NCI-H2171 treated with DMSO at 0.1 percent for 48 hours (cell line): ENCODE measurements around the gene CDKN2AIPNL.
"Not testable (repeated sequence)": the region's sequence is repeated elsewhere in the genome, so short reads cannot be mapped to it uniquely, and the experiment has no call there.

Experiments used
- DNase-seq: peaks from one replicate; lab custom pipeline; 2025; lab: John Stamatoyannopoulos, UW

Gene CDKN2AIPNL

GRCh38 chr5:134437847-134438581 is 26.3 kb upstream of the CDKN2AIPNL start:
- DNase-seq, result no peak

GRCh38 chr5:134437340-134437846 is 25.7 kb upstream of the CDKN2AIPNL start:
- no peak for DNase-seq

GRCh38 chr5:134436523-134437339 is 25.1 kb upstream of the CDKN2AIPNL start:
- DNase-seq, result no peak

GRCh38 chr5:134435560-134435959 is 23.9 kb upstream of the CDKN2AIPNL start:
- no peak for DNase-seq

- DNase-seq, result no peak
These were observed 21.1 kb upstream of the CDKN2AIPNL start for GRCh38 chr5:134432677-134433359.

- DNase-seq, result no peak
These were observed 20.5 kb upstream of the CDKN2AIPNL start for GRCh38 chr5:134432174-134432573.

GRCh38 chr5:134430001-134430569 is 18.4 kb upstream of the CDKN2AIPNL start:
- no peak for DNase-seq

GRCh38 chr5:134427540-134428041 is 15.9 kb upstream of the CDKN2AIPNL start:
- DNase-seq, result no peak

GRCh38 chr5:134426361-134426760 is 14.7 kb upstream of the CDKN2AIPNL start:
- no peak for DNase-seq

- no peak for DNase-seq
These were observed 11.7 kb upstream of the CDKN2AIPNL start for GRCh38 chr5:134423376-134423775.

GRCh38 chr5:134422791-134423365 is 11.2 kb upstream of the CDKN2AIPNL start:
- no peak for DNase-seq

GRCh38 chr5:134421038-134421437 is 9.4 kb upstream of the CDKN2AIPNL start:
- not testable (repeated sequence) for DNase-seq

GRCh38 chr5:134420343-134420742 is 8.7 kb upstream of the CDKN2AIPNL start:
- DNase-seq, result no peak

- DNase-seq, result no peak
These were observed 7.3 kb upstream of the CDKN2AIPNL start for GRCh38 chr5:134418958-134419357.

GRCh38 chr5:134417707-134418106 is 6.0 kb upstream of the CDKN2AIPNL start:
- no peak for DNase-seq

GRCh38 chr5:134413046-134413445 is 1.4 kb upstream of the CDKN2AIPNL start:
- no peak for DNase-seq

- no peak for DNase-seq
These were observed 494 bp downstream of the CDKN2AIPNL start for GRCh38 chr5:134411228-134411545.

GRCh38 chr5:134410822-134411221 is 859 bp downstream of the CDKN2AIPNL start:
- DNase-seq, result no peak

- no peak for DNase-seq
These were observed 2.4 kb downstream of the CDKN2AIPNL start for GRCh38 chr5:134409321-134409720.

GRCh38 chr5:134406390-134406789 is 5.3 kb downstream of the CDKN2AIPNL start:
- no peak for DNase-seq

GRCh38 chr5:134403951-134404350 is 7.7 kb downstream of the CDKN2AIPNL start:
- DNase-seq, result no peak
